HepG2 (cell line): ENCODE measurements around the gene RNF149. TPM values are rescaled to one million over a fixed set of nuclear protein-coding genes. Genes with fewer than 3 reads are reported as not detected.

Experiments
- ATF4 ChIP-seq, 2 experiments: fragments of 450-650 bp in 1 of 2; sonication (generic) in 1 of 2; formaldehyde crosslinking; IDR thresholded peaks; 2 replicates each; pipeline versions ENCODE4 v1.5.0 to v1.8.0; 2020 to 2022; ENCODE audit warnings: mild to moderate bottlenecking in 1 of 2, missing genetic modification reagents in 1 of 2
- BRCA1 ChIP-seq: sonication (generic); formaldehyde crosslinking; IDR thresholded peaks from 2 replicates; pipeline ENCODE4 v1.4.0; 2020; ENCODE audit warnings: missing genetic modification reagents
- HNF4G ChIP-seq, 2 experiments: sonication (generic) in 1 of 2; formaldehyde crosslinking in 1 of 2; IDR thresholded peaks; 2 replicates each; pipeline versions ENCODE4 v1.4.0 to v1.6.1; 2011 to 2020; ENCODE audit warnings: borderline replicate concordance in 2 of 2, low read depth in 2 of 2, mild to moderate bottlenecking in 2 of 2, low read length in 1 of 2, missing genetic modification reagents in 1 of 2, moderate library complexity in 1 of 2
- MAZ ChIP-seq, 2 experiments: sonication (generic) in 1 of 2; formaldehyde crosslinking in 1 of 2; IDR thresholded peaks; 2 replicates each; pipeline versions ENCODE4 v1.5.0 to v1.6.1; 2012 to 2020; ENCODE audit warnings: low read depth in 2 of 2, mild to moderate bottlenecking in 2 of 2, borderline replicate concordance in 1 of 2, improper control_type of control experiment in 1 of 2, low read length in 1 of 2, missing genetic modification reagents in 1 of 2, moderate library complexity in 1 of 2
- NAIF1 ChIP-seq: sonication (generic); formaldehyde crosslinking; IDR thresholded peaks from 2 replicates; pipeline ENCODE4 v1.5.0; 2020; ENCODE audit warnings: mild to moderate bottlenecking, missing genetic modification reagents, borderline replicate concordance
- NONO ChIP-seq, 2 experiments: fragments of 450-650 bp in 1 of 2; sonication (generic) in 1 of 2; formaldehyde crosslinking in 1 of 2; IDR thresholded peaks in 1 of 2; conservative IDR thresholded peaks in 1 of 2; 2 replicates each; pipeline versions ENCODE4 v1.6.1 to v1.8.0; 2017 to 2022; ENCODE audit warnings: mild to moderate bottlenecking in 1 of 2, missing genetic modification reagents in 1 of 2, moderate library complexity in 1 of 2
- PTBP1 ChIP-seq: fragments of 200-400 bp; formaldehyde crosslinking; IDR thresholded peaks from 2 replicates; pipeline ENCODE4 v1.6.1; 2018; ENCODE audit warnings: low read length, low read depth; ENCODE audit not compliant: poor library complexity, severe bottlenecking
- RORA ChIP-seq: sonication (generic); formaldehyde crosslinking; IDR thresholded peaks from 2 replicates; pipeline ENCODE4 v1.5.0; 2020; ENCODE audit warnings: mild to moderate bottlenecking, missing genetic modification reagents, moderate library complexity
- SAP130 ChIP-seq: IDR thresholded peaks from 2 replicates; pipeline ENCODE4 v1.6.1; 2016; ENCODE audit warnings: low read depth
- SMAD3 ChIP-seq: sonication (generic); formaldehyde crosslinking; IDR thresholded peaks from 2 replicates; pipeline ENCODE4 v1.4.0; 2020; ENCODE audit warnings: missing genetic modification reagents
- TP53 ChIP-seq: sonication (generic); formaldehyde crosslinking; conservative IDR thresholded peaks from 2 replicates; pipeline ENCODE4 v1.4.0; 2020; ENCODE audit warnings: missing genetic modification reagents
- YEATS2 ChIP-seq: sonication (generic); formaldehyde crosslinking; IDR thresholded peaks from 2 replicates; pipeline ENCODE4 v1.4.0; 2020; ENCODE audit warnings: missing genetic modification reagents, borderline replicate concordance
- ZBTB46 ChIP-seq: sonication (generic); formaldehyde crosslinking; IDR thresholded peaks from 2 replicates; pipeline ENCODE4 v1.4.0; 2020; ENCODE audit warnings: mild to moderate bottlenecking, missing genetic modification reagents, borderline replicate concordance
- ZFP62 ChIP-seq: sonication (generic); formaldehyde crosslinking; IDR thresholded peaks from 2 replicates; pipeline ENCODE4 v1.4.0; 2020; ENCODE audit warnings: missing genetic modification reagents
- ZFX ChIP-seq: sonication (generic); formaldehyde crosslinking; IDR thresholded peaks from 2 replicates; pipeline ENCODE4 v1.4.0; 2020; ENCODE audit warnings: mild to moderate bottlenecking, low read depth, missing genetic modification reagents, moderate library complexity
- ZNF234 ChIP-seq: sonication (generic); formaldehyde crosslinking; conservative IDR thresholded peaks from 2 replicates; pipeline ENCODE4 v1.5.1; 2020; ENCODE audit warnings: mild to moderate bottlenecking, missing genetic modification reagents
- ZNF335 ChIP-seq: sonication (generic); formaldehyde crosslinking; IDR thresholded peaks from 2 replicates; pipeline ENCODE4 v1.4.0; 2020; ENCODE audit warnings: missing genetic modification reagents
- ZNF414 ChIP-seq: sonication (generic); formaldehyde crosslinking; IDR thresholded peaks from 2 replicates; pipeline ENCODE4 v1.5.0; 2020; ENCODE audit warnings: missing genetic modification reagents
- ZSCAN29 ChIP-seq: sonication (generic); formaldehyde crosslinking; conservative IDR thresholded peaks from 2 replicates; pipeline ENCODE4 v1.4.0; 2020; ENCODE audit warnings: mild to moderate bottlenecking, missing genetic modification reagents
- polyA plus RNA-seq, 8 experiments: library from polyadenylated mRNA; depleted of rRNA in 3 of 8; stranded (reverse) in 7 of 8; unstranded in 1 of 8; fragments of >200 nt; fragmentation: Illumina TruSeq in 4 of 8; extraction: Trizol in 4 of 8; gene quantifications; 2 replicates each; pipeline versions ENCODE4 v1.2.1 to v1.2.3, GENCODE V29; 2011 to 2016; ENCODE audit warnings: low read depth in 4 of 8, missing spikeins in 1 of 8, mixed read lengths in 1 of 8; ENCODE audit not compliant: insufficient read depth in 1 of 8
- total RNA-seq, 5 experiments: library from RNA; depleted of rRNA; stranded (reverse); fragments of >200 nt; fragmentation: Illumina TruSeq; extraction: Trizol; gene quantifications; 2 replicates each; pipeline ENCODE4 v1.2.3, GENCODE V29; 2016; ENCODE audit warnings: low read depth in 1 of 5

Gene RNF149
- total and polyA plus RNA-seq, 2 of the 13 experiments (the other 11 are each of a cell fraction or from before 2014, with no cell fraction given) = 87.6 to 109 TPM

- TF ChIP-seq ZBTB46 (peak; percentile 36; the same call in 1 of the 2 replicates), ZNF335 (CRISPR knock-in tag) (peak; percentile 48; the same call in 1 of the 2 replicates), NONO (IDR thresholded peaks at IDR 0.05) (no peak), NONO (CRISPR knock-in tag; conservative IDR thresholded peaks at IDR 0.05) (peak; percentile 71; the same call in 1 of the 2 replicates), ZFX (no peak), SMAD3 (no peak; the same call in 1 of the 2 replicates), TP53 (CRISPR knock-in tag) (no peak), ZSCAN29 (no peak; the same call in none of the 2 replicates), HNF4G (IDR thresholded peaks at IDR 0.05; ENCODE audit: borderline replicate concordance, low read depth, low read length) (no peak), HNF4G (CRISPR knock-in tag; IDR thresholded peaks at IDR 0.05; ENCODE audit: borderline replicate concordance, low read depth) (no peak; the same call in 1 of the 2 replicates), ZNF414 (peak; percentile 77; the same call in 1 of the 2 replicates), RORA (CRISPR knock-in tag) (no peak), NAIF1 (CRISPR knock-in tag) (no peak), MAZ (IDR thresholded peaks at IDR 0.05; ENCODE audit: borderline replicate concordance, low read depth, low read length) (no peak), MAZ (CRISPR knock-in tag; IDR thresholded peaks at IDR 0.05; ENCODE audit: low read depth) (no peak), ATF4 (CRISPR knock-in tag; IDR thresholded peaks at IDR 0.05) (no peak), PTBP1 (no peak), BRCA1 (CRISPR knock-in tag) (no peak), YEATS2 (CRISPR knock-in tag) (no peak), SAP130 (CRISPR knock-in tag) (peak; percentile 90), ZNF234 (no peak), ZFP62 (CRISPR knock-in tag) (no peak)
Observed at GRCh38 chr2:101238930-101239759, 69.4 kb downstream of the RNF149 start (continued).
